ENCODE measurements around the gene AUH. TPM values are rescaled to one million over a fixed set of nuclear protein-coding genes. Genes with fewer than 3 reads are reported as not detected.

Gene AUH
- total RNA-seq, 2 donors from 2014 or later: 30.4 to 36.0 TPM

DNA sequence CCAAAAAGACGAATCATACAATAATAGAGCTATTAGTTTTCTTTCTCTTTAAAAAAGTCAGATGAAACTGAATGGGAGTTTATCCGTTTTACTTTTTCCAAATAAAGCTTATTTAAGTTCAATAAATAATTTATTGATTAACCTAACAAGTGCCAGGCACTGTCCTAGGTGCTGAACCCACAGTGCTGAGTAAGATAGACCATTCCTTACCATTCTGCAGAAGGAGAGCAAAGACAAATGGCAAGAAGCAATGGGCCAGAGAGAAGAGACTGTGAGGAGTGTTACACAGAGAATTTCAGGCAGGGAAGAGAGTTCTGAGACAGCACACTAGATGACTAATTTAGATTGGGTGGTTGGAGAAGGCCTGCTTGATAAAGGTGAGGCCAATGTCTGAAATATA, 127.2 kb downstream of the AUH start:
- ATAC-seq: no peak
- DNase-seq: no peak
- intact Hi-C loops (cut with DNase I, micrococcal nuclease): no loop called here

DNA sequence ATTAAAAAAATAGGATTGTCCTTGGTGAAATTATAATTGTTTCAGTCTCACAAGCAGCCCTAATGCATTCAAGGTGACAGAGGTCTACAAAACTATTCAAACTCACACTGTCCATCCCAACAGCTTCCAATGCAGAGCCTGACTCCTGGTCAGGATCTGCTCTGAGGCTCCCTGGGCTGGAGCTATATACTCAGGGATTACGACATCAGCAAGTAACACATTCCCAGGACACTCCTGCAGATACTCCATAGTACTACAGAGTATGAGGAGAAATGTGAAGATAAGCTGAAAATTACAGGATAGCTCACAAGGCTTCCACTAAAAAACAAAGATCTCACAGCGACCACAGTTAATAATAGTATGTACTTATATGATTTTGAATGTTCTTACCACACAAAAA, 130.1 kb downstream of the AUH start:
- no peak for ATAC-seq

DNA sequence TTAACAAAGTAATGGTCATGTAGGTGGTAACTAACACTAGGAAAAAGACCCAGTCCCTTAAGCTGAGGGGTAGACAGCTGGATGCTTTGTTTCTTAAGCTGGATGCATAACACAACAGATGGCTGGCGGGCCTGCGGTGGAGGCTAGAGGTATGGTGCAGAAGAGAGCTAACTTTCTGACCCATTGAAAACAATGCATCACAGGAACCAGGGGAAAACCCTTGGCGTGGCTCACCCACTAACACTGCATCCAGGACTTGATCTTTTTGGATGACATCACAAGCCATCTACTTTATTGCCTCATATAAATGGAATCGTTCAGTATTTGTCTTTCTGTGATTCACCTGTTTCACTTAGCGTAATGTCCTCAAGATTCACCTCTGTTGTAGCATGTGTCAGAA, 138.7 kb downstream of the AUH start:
- intact Hi-C loops (cut with DNase I, micrococcal nuclease): no loop called here
- DNase-seq (no peak), ATAC-seq (peak; percentile 67)

More for the DNA sequence above, 130.1 kb downstream of the AUH start:
- intact Hi-C loops (cut with DNase I, micrococcal nuclease): no loop called here
- DNase-seq: no peak

DNA sequence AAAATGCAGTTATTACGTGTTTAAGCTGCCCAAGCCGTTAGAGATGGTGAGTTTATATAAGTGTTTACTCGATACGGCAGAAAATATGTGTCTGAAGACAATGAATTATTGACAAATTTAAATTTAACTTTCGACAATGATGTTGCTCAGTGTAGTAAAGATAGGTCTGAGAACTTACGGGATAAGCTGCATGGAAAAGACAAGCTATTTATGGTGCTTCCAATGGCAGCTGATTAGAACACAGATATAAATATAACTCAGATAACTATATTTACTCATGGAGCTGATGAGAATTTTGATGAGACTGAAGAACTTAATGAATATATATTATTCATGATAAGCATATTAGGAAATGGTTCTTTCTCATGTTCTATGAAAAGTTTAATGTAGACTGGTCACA, 139.3 kb downstream of the AUH start:
- ATAC-seq (no peak), DNase-seq (no peak)
- intact Hi-C loops (cut with DNase I, micrococcal nuclease): no loop called here

DNA sequence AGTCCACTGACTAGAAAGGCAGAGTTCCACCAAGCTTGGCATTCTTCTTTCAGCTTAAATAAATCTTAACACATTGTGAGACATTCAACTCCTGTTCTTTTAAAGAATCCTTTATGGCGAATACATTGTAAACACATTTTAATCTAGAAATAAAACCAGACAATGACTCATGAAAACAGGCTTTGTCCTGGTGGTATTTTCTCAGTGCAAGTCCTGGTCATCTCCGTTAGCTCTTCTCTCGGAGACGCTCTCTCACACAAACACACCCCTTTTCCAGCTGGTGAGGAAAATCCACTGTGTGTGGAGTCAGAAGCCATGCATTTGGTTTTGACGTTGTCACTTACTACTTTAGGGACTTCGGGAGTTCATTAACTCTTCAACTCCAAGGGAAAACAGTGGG, 140.4 kb downstream of the AUH start:
- intact Hi-C loops (cut with DNase I, micrococcal nuclease): no loop called here
- ATAC-seq: no peak
- DNase-seq: no peak

DNA sequence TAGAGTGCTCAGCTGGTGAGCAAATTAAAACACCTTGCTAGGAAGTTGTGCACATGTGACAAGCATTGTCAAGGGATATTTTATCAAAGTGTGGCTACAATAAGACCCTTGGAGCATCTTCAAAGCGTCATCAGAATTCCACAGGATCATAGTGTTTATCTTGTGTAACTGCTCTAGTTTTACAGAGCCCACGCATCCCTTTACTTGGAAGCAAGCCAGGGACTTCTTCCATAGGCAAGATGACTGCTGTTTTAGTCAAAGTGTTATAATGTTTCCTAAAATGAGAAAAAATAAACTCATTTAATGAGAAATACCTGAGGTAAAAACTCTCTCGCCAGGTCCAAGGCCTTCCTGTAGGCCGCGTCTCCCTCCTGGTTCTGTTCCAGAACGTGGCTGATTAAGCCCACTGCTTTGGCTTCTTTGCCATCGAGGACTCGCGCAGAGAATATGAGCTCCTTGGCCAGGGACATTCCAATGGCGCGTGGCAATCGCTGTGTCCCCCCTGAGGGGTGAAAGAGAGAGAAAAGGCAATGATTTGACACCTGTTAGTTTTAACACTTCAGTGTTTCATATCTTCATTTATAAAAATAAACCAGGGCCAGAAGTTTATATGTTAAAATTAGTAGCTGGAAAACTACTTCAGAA, 141.1 kb downstream of the AUH start:
- DNase-seq (no peak), ATAC-seq (no peak)
- intact Hi-C loops (cut with DNase I, micrococcal nuclease): no loop called here

DNA sequence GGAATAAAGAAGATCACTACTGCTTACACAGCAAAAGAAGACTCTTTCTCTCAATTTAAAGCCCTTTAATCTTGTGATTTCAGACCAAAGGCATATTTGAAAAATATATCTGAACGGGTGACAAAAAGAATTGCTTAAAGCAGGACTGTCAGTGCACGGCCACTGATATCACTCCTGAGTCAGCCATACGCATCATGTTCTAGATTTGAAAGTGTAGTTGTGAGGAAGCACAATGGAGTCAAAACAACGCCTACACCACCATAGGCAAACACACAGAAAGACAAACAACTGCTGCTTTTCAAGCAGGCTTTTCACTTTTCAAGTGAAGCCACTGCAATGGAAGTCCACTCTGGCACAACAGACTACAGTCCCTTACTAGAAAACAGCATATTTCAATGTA, 141.7 kb downstream of the AUH start:
- no peak for DNase-seq
- no peak for ATAC-seq
- intact Hi-C loops (cut with DNase I, micrococcal nuclease): no loop called here

DNA sequence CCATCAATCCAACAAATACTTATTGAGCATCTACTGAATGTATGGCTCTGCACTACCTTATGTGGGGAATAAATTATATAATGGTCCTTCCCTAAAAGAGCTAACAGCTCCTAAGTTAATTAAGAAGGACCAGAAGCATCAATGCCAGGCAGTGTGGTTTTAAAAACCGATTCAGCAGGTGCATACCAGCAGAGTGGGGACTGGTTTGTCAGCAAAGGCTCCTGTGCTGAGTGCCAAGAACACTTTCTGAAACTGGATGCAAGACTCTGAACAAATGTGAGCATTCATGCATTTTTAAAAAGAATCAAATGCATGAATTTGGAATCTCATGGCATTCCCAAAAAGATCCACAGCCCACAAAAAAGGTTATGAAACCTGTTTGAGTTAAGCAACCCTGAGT, 142.2 kb downstream of the AUH start:
- ATAC-seq: no peak
- no peak for DNase-seq
- intact Hi-C loops (cut with DNase I, micrococcal nuclease): no loop called here

DNA sequence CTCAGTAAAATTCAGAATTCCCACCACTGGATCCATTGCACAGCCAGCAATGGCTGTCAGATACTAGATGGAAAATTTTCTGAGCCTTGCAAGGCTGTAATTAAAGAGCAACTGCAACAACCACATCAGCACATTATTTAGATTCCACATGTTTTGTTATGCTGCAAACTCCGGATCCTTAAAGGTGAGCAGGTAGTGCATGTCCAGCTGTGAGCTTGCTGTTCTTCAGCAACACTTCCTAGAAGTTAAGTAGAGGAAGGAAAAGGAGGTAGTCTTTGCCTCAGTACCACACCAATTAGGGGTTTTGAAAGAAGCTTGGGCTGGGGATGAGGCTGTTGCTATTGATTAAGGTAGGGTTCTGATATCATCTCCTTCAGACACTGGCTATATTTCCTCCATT, 144.3 kb downstream of the AUH start:
- intact Hi-C loops (cut with DNase I, micrococcal nuclease): no loop called here
- DNase-seq (no peak), ATAC-seq (no peak)

DNA sequence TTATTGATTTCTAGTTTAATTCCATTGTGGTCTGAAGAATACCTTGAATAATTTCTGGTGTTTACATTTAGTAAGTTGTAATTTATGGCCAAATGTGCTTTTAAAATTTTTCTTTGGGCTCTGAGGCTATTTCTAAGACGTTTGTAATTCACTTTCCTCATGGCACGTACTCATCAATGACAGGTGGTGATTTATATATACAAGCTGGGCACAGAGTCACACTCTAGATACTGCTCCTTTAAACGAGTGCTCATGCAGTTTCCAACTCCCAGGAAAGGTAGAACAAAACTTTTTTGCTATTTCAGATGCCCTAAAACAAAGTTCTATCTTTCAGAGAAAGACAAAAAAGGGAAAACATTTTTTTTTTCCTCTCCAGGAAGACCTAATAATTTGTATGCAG, 146.9 kb downstream of the AUH start:
- no peak for ATAC-seq

DNA sequence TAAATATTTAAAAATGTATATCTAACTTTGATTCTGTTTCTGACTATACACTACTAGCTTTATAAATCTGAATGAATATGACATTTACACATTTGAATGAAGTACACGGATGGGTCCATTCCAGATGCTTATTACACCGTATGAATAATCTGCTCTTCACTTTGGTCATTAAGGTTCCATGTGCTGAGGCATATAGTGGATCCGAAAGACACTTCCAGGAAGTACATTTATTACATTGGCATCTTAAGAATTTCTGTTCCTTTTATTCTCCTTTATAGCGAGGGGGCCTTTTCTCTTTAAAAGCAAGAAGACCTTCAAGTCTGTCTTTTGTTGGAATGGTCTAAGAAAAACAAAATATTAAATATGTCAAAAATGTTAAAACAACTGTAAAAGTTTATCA, 147.6 kb downstream of the AUH start:
- ATAC-seq (no peak), DNase-seq (no peak)
- intact Hi-C loops (cut with DNase I, micrococcal nuclease): no loop called here

More for the DNA sequence above, 146.9 kb downstream of the AUH start:
- no peak for DNase-seq
- intact Hi-C loops (cut with DNase I, micrococcal nuclease): no loop called here

DNA sequence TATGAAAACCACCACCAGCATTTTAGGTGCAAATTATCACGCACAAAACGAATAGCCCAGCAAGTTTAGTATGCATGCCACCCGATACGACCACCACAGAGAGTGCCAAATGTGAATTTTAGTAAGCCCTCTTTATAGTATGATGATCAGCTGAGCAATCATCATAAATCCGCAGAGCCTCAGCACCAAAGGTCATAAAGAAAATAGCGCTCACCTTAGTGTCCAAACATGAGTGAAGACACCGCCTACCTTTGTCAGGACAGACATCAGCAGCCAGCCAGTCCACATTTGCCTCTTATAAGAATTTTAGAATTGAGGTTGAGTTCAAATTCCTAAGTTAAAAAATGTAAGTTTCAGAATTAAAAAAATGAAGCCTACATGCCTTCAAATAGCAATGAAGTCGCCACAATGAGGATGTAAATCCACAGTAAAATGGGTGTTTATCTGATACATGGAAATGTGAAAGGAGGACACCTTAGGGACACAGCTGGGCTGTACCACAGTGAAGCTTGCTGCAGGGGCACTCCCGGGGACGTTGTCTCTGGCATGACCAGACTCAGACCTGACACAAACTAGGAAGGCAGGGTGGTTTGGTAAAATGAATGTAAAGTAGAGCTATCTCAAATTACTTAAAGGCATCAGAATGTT, 149.0 kb downstream of the AUH start:
- intact Hi-C loops (cut with DNase I, micrococcal nuclease): no loop called here
- DNase-seq (no peak), ATAC-seq (peak; percentile 74)

DNA sequence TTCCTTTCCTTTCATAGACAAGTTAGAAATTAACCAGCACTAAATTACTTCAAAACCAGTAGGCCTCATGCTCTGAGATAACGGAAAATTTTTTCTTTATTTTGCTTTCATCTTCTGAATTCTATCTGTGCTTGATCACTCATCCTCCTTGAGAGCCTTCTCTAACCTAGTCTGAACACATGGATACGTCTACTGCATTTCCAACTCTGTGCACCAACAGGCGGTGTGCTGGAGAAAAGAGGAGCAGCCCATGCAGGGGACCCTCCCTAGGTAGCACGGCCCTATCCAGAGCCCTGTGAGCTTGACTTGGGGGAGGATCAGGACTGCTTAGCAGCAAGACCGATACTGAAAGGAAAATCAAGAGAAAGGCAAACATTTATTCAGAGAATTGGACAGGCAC, 149.8 kb downstream of the AUH start:
- ATAC-seq (peak; percentile 55), DNase-seq (no peak)
- intact Hi-C loops (cut with DNase I, micrococcal nuclease): no loop called here

DNA sequence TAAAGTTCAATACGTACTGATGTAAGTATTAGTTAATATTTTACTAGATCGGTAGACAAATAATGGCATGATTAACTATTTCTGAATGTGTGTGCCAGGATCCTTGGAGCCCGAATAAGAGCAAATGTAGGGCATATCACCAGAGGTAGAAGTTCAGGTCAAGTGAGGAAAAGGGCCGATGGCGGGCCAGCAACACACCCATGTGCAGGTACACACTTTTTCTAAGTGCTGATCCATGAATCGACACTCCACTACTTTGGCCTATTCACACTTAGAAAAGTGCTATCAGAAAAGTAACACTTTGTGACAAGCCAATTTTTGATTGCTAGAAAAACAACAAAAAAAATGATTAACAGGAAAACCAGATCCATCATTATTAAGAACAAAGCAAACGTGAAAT, 150.3 kb downstream of the AUH start:
- ATAC-seq: no peak
- no peak for DNase-seq
- intact Hi-C loops (cut with DNase I, micrococcal nuclease): no loop called here

DNA sequence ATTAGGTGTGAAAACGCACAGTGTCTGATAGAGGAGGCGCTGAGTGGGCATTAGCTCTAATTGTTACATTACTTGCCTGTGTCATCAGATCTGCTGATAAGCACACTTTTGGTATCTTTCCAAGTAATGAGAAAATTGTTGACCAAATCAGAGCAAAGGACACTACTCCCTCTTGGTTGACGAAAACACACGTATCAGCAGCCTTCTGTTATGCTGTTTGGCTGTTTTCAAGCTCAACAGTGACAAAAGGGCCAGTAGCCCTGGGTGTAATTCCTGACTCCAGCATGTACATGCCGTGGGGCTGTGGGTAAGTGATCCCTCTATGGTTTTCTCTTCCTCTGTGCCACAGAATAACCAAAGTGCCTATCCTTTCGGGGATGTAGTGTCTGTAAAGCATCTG, 151.4 kb downstream of the AUH start:
- intact Hi-C loops (cut with DNase I, micrococcal nuclease): no loop called here

DNA sequence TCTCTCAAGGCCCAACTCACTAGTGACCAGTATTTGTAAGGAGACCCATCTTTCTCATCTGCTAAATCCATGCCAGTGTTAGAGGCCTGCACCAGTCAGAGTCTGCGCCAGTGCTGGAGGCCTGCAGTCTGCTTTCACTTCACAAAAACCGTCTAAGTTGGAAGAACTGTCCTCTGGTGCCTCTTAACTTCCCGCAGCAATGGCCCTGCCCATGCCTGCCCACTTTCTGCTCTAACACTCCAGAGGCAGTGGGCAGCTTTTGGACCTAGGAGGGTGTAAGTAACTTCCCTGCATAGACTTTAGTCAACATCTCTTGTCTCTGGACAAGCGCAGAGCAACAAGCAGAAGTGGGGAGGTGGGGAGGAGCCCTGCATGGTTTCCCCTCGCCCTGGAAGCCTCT, 152.9 kb downstream of the AUH start:
- DNase-seq (no peak), ATAC-seq (no peak)
- intact Hi-C loops (cut with DNase I, micrococcal nuclease): no loop called here

More for the DNA sequence above, 151.4 kb downstream of the AUH start:
- ATAC-seq (no peak), DNase-seq (no peak)

DNA sequence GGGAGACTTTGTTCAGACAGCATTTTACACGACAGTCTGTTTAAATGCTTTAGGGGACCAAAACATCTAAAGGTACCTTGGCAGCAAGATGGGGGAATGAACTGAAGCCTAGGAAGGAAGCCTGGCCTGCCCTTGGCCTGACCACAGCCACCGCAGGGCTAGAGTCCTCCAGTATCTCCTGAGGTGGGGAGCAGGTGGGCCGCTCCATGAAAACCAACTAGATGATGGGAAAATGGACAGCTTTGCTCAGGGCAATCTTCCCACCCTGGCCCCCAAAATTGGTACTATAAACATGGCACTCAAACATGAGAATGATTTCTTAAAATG, 153.3 kb downstream of the AUH start:
- intact Hi-C loops (cut with DNase I, micrococcal nuclease): no loop called here

DNA sequence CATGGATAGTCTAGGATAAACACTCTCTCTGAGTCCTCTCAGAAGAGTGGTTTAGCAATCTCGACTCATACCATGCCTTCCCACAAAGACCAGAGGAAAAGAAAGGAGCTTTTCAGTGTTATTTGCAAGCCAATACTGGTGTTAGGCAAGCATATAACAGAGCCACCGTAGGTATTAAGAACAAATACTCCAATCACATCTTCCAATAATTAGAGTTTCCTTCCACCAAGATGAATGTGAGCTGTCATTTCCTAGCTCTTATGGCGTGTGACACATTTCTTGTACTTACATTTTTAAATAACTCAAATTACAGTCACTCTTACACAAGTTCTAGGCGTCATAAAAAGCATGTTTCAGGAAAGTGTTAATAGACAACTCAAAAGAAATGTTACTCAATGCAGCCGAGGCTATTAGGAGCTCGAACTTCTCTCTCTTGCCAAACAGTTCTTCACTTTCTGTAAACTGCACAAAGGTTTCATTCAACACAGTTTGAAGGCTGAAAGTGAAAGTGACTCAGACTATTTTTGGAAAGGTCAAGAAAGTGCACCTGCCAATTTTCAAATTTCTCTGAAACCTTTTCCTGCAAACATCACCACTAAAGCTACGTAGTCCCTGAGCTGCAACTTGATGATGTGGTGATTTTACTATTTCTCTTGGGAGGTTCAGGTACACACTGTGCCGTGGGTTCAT, 153.8 kb downstream of the AUH start:
- DNase-seq: no peak
- peak; percentile 59 for ATAC-seq
- intact Hi-C loops (cut with DNase I, micrococcal nuclease): no loop called here

More for the DNA sequence above, 153.3 kb downstream of the AUH start:
- no peak for DNase-seq
- no peak for ATAC-seq

DNA sequence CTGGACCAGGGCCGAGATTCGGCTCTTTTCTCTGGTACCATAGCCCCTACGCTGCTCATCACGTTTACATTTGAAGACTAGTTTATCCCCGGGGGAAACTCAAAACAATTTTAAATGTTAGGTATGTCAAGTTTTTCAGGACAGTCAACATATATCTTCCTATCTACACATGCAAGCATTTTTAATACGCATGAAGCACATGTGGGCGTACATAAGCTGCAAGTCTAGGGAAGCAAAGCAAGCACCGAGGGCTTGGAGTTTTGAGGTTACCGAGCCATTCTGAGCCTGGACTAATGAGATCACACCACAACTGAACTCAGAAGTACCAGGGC, 154.4 kb downstream of the AUH start:
- DNase-seq: no peak
- no peak for ATAC-seq
- intact Hi-C loops (cut with DNase I, micrococcal nuclease): no loop called here

DNA sequence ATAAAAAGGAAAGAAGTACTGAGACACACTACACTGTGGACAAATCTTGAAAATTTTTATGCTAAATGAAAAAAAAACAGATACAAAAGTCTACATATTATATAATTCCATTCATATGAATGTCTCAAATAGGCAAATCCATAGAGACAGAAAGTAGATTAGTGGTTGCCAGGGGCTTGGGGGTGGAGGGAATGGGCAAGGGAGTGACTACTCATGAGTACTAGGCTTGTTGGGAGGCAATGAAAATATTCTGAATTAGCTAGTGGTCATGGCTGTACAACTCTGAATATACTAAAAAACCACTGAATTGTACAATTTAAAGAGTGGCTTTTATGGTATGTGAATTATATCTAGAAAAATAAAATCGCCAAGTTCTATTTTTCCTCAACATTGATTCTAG, 154.9 kb downstream of the AUH start:
- intact Hi-C loops (cut with DNase I, micrococcal nuclease): no loop called here
- ATAC-seq: no peak

More for the DNA sequence above, 154.9 kb downstream of the AUH start:
- DNase-seq: no peak
